ENCODE measurements around the gene TNFAIP6.

The TNFAIP6 gene

DNA sequence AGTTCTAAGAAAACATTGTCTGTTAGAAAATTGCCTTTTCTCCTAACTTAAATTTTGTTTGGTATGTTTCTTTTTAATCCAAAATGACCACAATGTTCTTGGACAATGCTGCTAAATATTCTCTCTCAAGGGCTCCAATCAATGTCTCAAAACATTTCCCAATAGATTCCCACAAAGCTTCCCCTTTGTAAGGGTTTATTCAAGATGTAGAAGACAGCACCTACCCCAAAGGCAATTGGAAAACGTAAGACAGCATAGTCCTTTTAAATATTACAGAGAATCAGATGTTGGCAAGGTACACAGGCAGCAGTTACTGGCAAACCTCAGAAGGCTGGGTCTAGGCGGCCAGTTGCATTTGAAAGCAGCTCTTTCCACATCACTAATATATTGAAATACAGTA, 34.0 kb downstream of the TNFAIP6 start:
- Histone ChIP-seq H3K36me3 (replicated peaks; ENCODE audit: low read depth, low read length) (no peaks in the 10 kb centered on the region), H3K79me2 (ENCODE audit: low read length) (no peaks in the 10 kb centered on the region), H3K9ac (ENCODE audit: low read length) (no peak overlapping the region), H3K27ac (ENCODE audit: low read length) (no peak overlapping the region), H3K4me1 (ENCODE audit: low read length) (peaks cover 4% of the 10 kb centered on the region; the same call in 1 of the 2 replicates), H4K20me1 (ENCODE audit: insufficient read depth, low read length) (no peaks in the 10 kb centered on the region), H3K9me3 (ENCODE audit: insufficient read depth, low read length) (no peaks in the 10 kb centered on the region), H3K4me2 (ENCODE audit: low read length) (no peak overlapping the region), H3K27me3 (ENCODE audit: low read depth, low read length) (no peaks in the 10 kb centered on the region), H2AFZ (ENCODE audit: low read depth, low read length) (no peak overlapping the region), H3K4me3 (ENCODE audit: low read length) (no peak overlapping the region)
- TF ChIP-seq EZH2phosphoT487 (IDR thresholded peaks at IDR 0.05; ENCODE audit: low read depth): no peak
- TF ChIP-seq CTCF (IDR thresholded peaks at IDR 0.05; ENCODE audit: low read depth, low read length): no peak

DNA sequence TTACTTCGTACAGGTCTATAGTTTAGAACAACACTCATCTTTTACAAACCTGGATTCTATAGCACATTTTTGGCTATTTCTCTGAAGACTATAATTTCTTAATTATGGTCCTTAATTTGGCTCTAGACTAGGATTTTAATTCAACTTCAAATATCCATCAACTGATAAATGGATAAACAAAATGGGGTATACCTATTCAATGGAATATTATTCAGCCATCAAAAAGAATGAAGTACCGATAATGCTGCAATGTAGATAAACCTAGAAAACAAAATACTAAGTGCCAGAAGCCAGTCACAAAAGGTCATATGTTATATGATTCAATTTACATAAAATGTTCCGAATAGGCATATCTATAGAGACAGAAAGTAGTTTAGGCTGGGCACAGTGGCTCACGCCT, 37.1 kb downstream of the TNFAIP6 start:
- TF ChIP-seq CTCF (IDR thresholded peaks at IDR 0.05; ENCODE audit: low read depth, low read length) (no peak), EZH2phosphoT487 (IDR thresholded peaks at IDR 0.05; ENCODE audit: low read depth) (no peak)
- Histone ChIP-seq H3K9ac (ENCODE audit: low read length) (no peak overlapping the region), H3K4me2 (ENCODE audit: low read length) (no peak overlapping the region), H4K20me1 (ENCODE audit: insufficient read depth, low read length) (no peaks in the 10 kb centered on the region), H3K4me3 (ENCODE audit: low read length) (no peak overlapping the region), H3K27ac (ENCODE audit: low read length) (no peak overlapping the region), H3K4me1 (ENCODE audit: low read length) (peaks cover 4% of the 10 kb centered on the region; the same call in 1 of the 2 replicates), H3K79me2 (ENCODE audit: low read length) (no peaks in the 10 kb centered on the region), H2AFZ (ENCODE audit: low read depth, low read length) (no peak overlapping the region), H3K27me3 (ENCODE audit: low read depth, low read length) (no peaks in the 10 kb centered on the region), H3K9me3 (ENCODE audit: insufficient read depth, low read length) (no peaks in the 10 kb centered on the region), H3K36me3 (replicated peaks; ENCODE audit: low read depth, low read length) (no peaks in the 10 kb centered on the region)

GRCh38 chr2:151395509-151396374, 38.4 kb downstream of the TNFAIP6 start:
- H3K4me3 ChIP-seq (ENCODE audit: low read length): no peak overlapping the region
- H3K4me2 ChIP-seq (ENCODE audit: low read length): no peak overlapping the region
- H3K9me3 ChIP-seq (ENCODE audit: insufficient read depth, low read length): no peaks in the 10 kb centered on the region
- no peaks in the 10 kb centered on the region for H4K20me1 ChIP-seq (ENCODE audit: insufficient read depth, low read length)
- no peak for TF ChIP-seq EZH2phosphoT487 (IDR thresholded peaks at IDR 0.05; ENCODE audit: low read depth)
- no peak for TF ChIP-seq CTCF (IDR thresholded peaks at IDR 0.05; ENCODE audit: low read depth, low read length)
- no peaks in the 10 kb centered on the region for H3K79me2 ChIP-seq (ENCODE audit: low read length)
- no peaks in the 10 kb centered on the region for H3K36me3 ChIP-seq (replicated peaks; ENCODE audit: low read depth, low read length)
- H3K27me3 ChIP-seq (ENCODE audit: low read depth, low read length): no peaks in the 10 kb centered on the region
- no peak overlapping the region for H3K9ac ChIP-seq (ENCODE audit: low read length)
- H2AFZ ChIP-seq (ENCODE audit: low read depth, low read length): no peak overlapping the region
- H3K27ac ChIP-seq (ENCODE audit: low read length): no peak overlapping the region
- H3K4me1 ChIP-seq (ENCODE audit: low read length): no peaks in the 10 kb centered on the region

GRCh38 chr2:151399981-151400380, 42.6 kb downstream of the TNFAIP6 start:
- no peaks in the 10 kb centered on the region for H3K36me3 ChIP-seq (replicated peaks; ENCODE audit: low read depth, low read length)
- H3K79me2 ChIP-seq (ENCODE audit: low read length): no peaks in the 10 kb centered on the region
- no peak overlapping the region for H3K9ac ChIP-seq (ENCODE audit: low read length)
- H3K4me3 ChIP-seq (ENCODE audit: low read length): no peak overlapping the region
- no peak overlapping the region for H3K27ac ChIP-seq (ENCODE audit: low read length)
- no peaks in the 10 kb centered on the region for H3K27me3 ChIP-seq (ENCODE audit: low read depth, low read length)
- H3K4me1 ChIP-seq (ENCODE audit: low read length): no peaks in the 10 kb centered on the region
- H3K4me2 ChIP-seq (ENCODE audit: low read length): no peak overlapping the region
- TF ChIP-seq CTCF (IDR thresholded peaks at IDR 0.05; ENCODE audit: low read depth, low read length) (no peak), EZH2phosphoT487 (IDR thresholded peaks at IDR 0.05; ENCODE audit: low read depth) (no peak)
- no peaks in the 10 kb centered on the region for H3K9me3 ChIP-seq (ENCODE audit: insufficient read depth, low read length)
- no peak overlapping the region for H2AFZ ChIP-seq (ENCODE audit: low read depth, low read length)
- H4K20me1 ChIP-seq (ENCODE audit: insufficient read depth, low read length): no peaks in the 10 kb centered on the region

Measured in OCI-LY3 (cell line).